ENCODE results near the gene SLC12A5. TPM values are rescaled to one million over a fixed set of nuclear protein-coding genes. Genes with fewer than 3 reads are reported as not detected.

Gene SLC12A5
- total and polyA plus RNA-seq, 2 donors (not counting 1 experiment from before 2014, with no cell fraction given), result 0.32 TPM; not detected in 1

DNA sequence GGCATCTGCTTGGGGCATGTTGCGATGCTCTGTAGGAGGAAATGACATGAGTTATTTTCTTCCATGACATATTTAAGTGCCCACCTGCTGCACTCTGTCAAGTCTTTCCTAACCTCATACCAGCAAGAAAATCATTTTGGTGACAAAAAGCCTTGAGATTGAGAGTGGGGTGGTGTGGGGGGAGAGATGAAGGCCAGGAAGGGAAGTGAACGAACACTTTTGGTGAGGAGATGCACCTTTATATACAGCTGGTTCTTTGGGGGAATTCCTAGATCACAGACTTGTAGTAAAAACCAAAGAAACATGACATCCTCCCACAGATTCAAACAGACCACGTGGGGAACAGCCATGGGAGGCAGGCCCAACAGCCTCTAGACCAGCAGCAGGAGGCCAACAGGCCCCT is 34.6 kb downstream of the SLC12A5 start:
- H3K4me3 Mint-ChIP-seq, result no peak overlapping the region
- Histone ChIP-seq H3K79me2 (ENCODE audit: control insufficient read depth, insufficient read depth, low read length) (no peaks in the 10 kb centered on the region), H4K20me1 (ENCODE audit: control insufficient read depth, insufficient read depth, low read length, poor library complexity, severe bottlenecking) (peaks cover 91% of the 10 kb centered on the region), H3K4me3 (ENCODE audit: control extremely low read depth in 1 of 5, extremely low read depth in 1 of 5, insufficient read depth in 1 of 5, low read depth in 2 of 5, low read length in 4 of 5) (no peak overlapping the region), H2AFZ (ENCODE audit: insufficient read depth, low read depth, low read length, poor library complexity, severe bottlenecking) (no peak overlapping the region), H3K4me1 (ENCODE audit: control insufficient read depth in 2 of 2, insufficient read depth in 2 of 2, low read length in 2 of 2) (peaks cover 28 to 29% of the 10 kb centered on the region in 2 donors), H3K36me3 (replicated peaks in 1 of 2; ENCODE audit: control extremely low read depth in 1 of 2, control insufficient read depth in 1 of 2, extremely low read depth in 1 of 2, insufficient read depth in 2 of 2, low read length in 1 of 2) (peaks cover 13 to 78% of the 10 kb centered on the region in 2 experiments), H3K27ac (ENCODE audit: low read length in 2 of 2) (no peak overlapping the region), H3K9me3 (ENCODE audit: control extremely low read depth in 1 of 3, control insufficient read depth in 2 of 3, insufficient read depth in 1 of 3, low read length in 2 of 3) (peaks cover 0 to 7% (median 0%) of the 10 kb centered on the region in 3 donors), H3K27me3 (replicated peaks in 1 of 4; ENCODE audit: control extremely low read depth in 1 of 4, control insufficient read depth in 3 of 4, insufficient read depth in 4 of 4, low read length in 3 of 4) (peaks cover 0 to 16% (median 3%) of the 10 kb centered on the region in 4 experiments), H3K9ac (ENCODE audit: low read length) (no peak overlapping the region), H3K4me2 (replicated peaks; ENCODE audit: low read depth, low read length, poor library complexity, severe bottlenecking) (no peak overlapping the region)
- ChIA-PET POLR2A (no interaction called here), CTCF (no interaction called here)
- ATAC-seq (ENCODE audit: low read depth) (no peak), DNase-seq (no peak)
- H3K9me3 Mint-ChIP-seq (ENCODE audit: insufficient read depth), result no peaks in the 10 kb centered on the region
- peaks cover 12% of the 10 kb centered on the region for H3K27me3 Mint-ChIP-seq
- 53% methylated on average over 1 of the region's 3 CpGs for WGBS (ENCODE audit: insufficient coverage)
- intact Hi-C loops (cut with micrococcal nuclease), result no loop called here
- peaks cover 33% of the 10 kb centered on the region for H3K4me1 Mint-ChIP-seq
- H3K27ac Mint-ChIP-seq, result no peak overlapping the region
- TF ChIP-seq, protein P1, sequence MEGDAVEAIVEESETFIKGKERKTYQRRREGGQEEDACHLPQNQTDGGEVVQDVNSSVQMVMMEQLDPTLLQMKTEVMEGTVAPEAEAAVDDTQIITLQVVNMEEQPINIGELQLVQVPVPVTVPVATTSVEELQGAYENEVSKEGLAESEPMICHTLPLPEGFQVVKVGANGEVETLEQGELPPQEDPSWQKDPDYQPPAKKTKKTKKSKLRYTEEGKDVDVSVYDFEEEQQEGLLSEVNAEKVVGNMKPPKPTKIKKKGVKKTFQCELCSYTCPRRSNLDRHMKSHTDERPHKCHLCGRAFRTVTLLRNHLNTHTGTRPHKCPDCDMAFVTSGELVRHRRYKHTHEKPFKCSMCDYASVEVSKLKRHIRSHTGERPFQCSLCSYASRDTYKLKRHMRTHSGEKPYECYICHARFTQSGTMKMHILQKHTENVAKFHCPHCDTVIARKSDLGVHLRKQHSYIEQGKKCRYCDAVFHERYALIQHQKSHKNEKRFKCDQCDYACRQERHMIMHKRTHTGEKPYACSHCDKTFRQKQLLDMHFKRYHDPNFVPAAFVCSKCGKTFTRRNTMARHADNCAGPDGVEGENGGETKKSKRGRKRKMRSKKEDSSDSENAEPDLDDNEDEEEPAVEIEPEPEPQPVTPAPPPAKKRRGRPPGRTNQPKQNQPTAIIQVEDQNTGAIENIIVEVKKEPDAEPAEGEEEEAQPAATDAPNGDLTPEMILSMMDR (IDR thresholded peaks at IDR 0.05), result no peak
- no peak for TF ChIP-seq EZH2 (IDR thresholded peaks at IDR 0.05; ENCODE audit: borderline replicate concordance, insufficient read depth, low read depth, low read length, poor library complexity, severe bottlenecking)

GRCh38 chr20:46065006-46065405 is 36.0 kb downstream of the SLC12A5 start:
- CTCF ChIA-PET, result interaction anchor here (1.2 kb wide), 1 partner anchor 20 kb away, joined by 3 read pairs; no protein-coding TSS in a partner anchor
- POLR2A ChIA-PET, result no interaction called here
- Mint-ChIP-seq H3K4me1 (peaks cover 20% of the 10 kb centered on the region), H3K4me3 (no peak overlapping the region), H3K27me3 (peaks cover 4% of the 10 kb centered on the region), H3K9me3 (ENCODE audit: insufficient read depth) (no peaks in the 10 kb centered on the region), H3K27ac (no peak overlapping the region)
- ATAC-seq (ENCODE audit: low read depth) (no peak), DNase-seq (no peak)
- intact Hi-C loops (cut with micrococcal nuclease), result no loop called here
- Histone ChIP-seq H2AFZ (ENCODE audit: insufficient read depth, low read depth, low read length, poor library complexity, severe bottlenecking) (no peak overlapping the region), H3K36me3 (replicated peaks in 1 of 2; ENCODE audit: control extremely low read depth in 1 of 2, control insufficient read depth in 1 of 2, extremely low read depth in 1 of 2, insufficient read depth in 2 of 2, low read length in 1 of 2) (peaks cover 15 to 90% of the 10 kb centered on the region in 2 experiments), H3K9me3 (ENCODE audit: control extremely low read depth in 1 of 3, control insufficient read depth in 2 of 3, insufficient read depth in 1 of 3, low read length in 2 of 3) (no peaks in the 10 kb centered on the region), H3K4me2 (replicated peaks; ENCODE audit: low read depth, low read length, poor library complexity, severe bottlenecking) (no peak overlapping the region), H3K4me3 (ENCODE audit: control extremely low read depth in 1 of 5, extremely low read depth in 1 of 5, insufficient read depth in 1 of 5, low read depth in 2 of 5, low read length in 4 of 5) (no peak overlapping the region), H3K27ac (ENCODE audit: low read length in 2 of 2) (no peak overlapping the region), H3K79me2 (ENCODE audit: control insufficient read depth, insufficient read depth, low read length) (no peaks in the 10 kb centered on the region), H3K27me3 (replicated peaks in 1 of 4; ENCODE audit: control extremely low read depth in 1 of 4, control insufficient read depth in 3 of 4, insufficient read depth in 4 of 4, low read length in 3 of 4) (peaks cover 0 to 8% (median 0%) of the 10 kb centered on the region in 4 experiments), H3K4me1 (ENCODE audit: control insufficient read depth in 2 of 2, insufficient read depth in 2 of 2, low read length in 2 of 2) (peaks cover 17 to 18% of the 10 kb centered on the region in 2 donors), H4K20me1 (ENCODE audit: control insufficient read depth, insufficient read depth, low read length, poor library complexity, severe bottlenecking) (peaks cover 86% of the 10 kb centered on the region), H3K9ac (ENCODE audit: low read length) (no peak overlapping the region)
- 98% methylated on average over 6 of the region's 9 CpGs for WGBS (ENCODE audit: insufficient coverage)
- TF ChIP-seq, protein P1 (IDR thresholded peaks at IDR 0.05), result no peak
- TF ChIP-seq EZH2 (IDR thresholded peaks at IDR 0.05; ENCODE audit: borderline replicate concordance, insufficient read depth, low read depth, low read length, poor library complexity, severe bottlenecking), result no peak
